ENCODE results near the gene OTUD7B.
"Not testable (repeated sequence)": the region's sequence is repeated elsewhere in the genome, so short reads cannot be mapped to it uniquely, and the experiment has no call there.

The OTUD7B gene

GRCh38 chr1:149962039-149962647, 48.4 kb downstream of the OTUD7B start:
- in situ Hi-C loops (cut with HindIII; ENCODE audit: low sequenced_read_pairs) = no loop called here

DNA sequence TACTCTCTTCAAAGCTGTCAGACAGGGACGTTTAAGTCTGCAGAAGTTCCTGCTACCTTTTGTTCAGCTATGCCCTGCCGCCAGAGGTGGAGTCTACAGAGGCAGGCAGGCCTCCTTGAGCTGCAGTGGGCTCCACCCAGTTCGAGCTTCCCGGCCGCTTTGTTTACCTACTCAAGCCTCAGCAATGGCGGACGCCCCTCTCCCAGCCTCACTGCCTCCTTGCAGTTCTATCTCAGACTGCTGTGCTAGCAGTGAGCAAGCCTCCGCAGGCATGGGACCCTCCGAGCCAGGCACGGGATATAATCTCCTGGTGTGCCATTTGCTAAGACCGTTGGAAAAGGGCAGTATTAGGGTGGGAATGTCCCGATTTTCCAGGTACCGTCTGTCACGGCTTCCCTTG, 53.0 kb downstream of the OTUD7B start:
- in situ Hi-C loops (cut with HindIII; ENCODE audit: low sequenced_read_pairs) = not testable (repeated sequence)

- in situ Hi-C loops (cut with HindIII; ENCODE audit: low sequenced_read_pairs) = no loop called here
Measured at GRCh38 chr1:149949911-149950310, 60.6 kb downstream of the OTUD7B start.

- in situ Hi-C loops (cut with HindIII; ENCODE audit: low sequenced_read_pairs) = no loop called here
Measured at GRCh38 chr1:149945206-149945605, 65.3 kb downstream of the OTUD7B start.

DNA sequence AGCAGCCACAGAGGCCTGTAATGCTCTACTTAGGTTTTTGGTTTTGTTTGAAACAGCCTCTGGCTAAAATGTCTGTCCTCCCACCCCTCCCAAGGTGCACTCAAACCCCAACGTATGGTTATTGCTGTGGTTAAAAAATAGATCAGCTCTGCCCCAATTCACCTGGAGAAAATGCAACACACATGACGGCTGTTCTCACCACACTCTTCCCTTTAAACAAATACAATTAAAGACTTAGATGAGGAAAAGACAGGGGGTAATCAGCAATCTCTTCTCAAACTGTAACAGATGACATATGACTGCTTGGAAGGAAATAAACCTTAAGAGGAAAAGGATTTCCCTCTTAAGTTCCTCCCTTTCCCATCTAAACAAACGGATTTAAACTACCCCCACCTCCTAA, 67.6 kb downstream of the OTUD7B start:
- in situ Hi-C loops (cut with HindIII; ENCODE audit: low sequenced_read_pairs) = no loop called here

- in situ Hi-C loops (cut with HindIII; ENCODE audit: low sequenced_read_pairs) = no loop called here
Measured at GRCh38 chr1:149942207-149942606, 68.3 kb downstream of the OTUD7B start.

DNA sequence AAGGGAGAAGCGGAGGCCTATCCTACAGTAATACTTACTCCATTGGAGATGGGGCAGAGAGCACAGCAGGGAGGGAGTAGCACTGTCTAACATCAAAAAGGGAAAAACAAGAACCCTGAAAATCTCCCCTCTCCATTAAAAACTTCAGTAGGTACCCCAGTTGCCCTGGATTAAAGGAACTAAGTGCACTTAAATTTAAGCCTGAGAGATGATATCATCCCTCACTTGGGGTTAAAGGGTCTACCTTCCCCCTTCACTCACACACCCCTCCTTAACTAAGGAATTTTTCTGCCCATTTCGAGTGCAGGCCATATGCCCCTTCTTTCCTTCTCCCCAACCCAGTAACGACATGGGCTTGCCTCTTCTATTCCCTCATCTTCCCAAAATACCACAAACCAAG, 70.1 kb downstream of the OTUD7B start:
- in situ Hi-C loops (cut with HindIII; ENCODE audit: low sequenced_read_pairs) = no loop called here

- in situ Hi-C loops (cut with HindIII; ENCODE audit: low sequenced_read_pairs) = not testable (repeated sequence)
Measured at GRCh38 chr1:149938668-149939003, 71.9 kb downstream of the OTUD7B start.

DNA sequence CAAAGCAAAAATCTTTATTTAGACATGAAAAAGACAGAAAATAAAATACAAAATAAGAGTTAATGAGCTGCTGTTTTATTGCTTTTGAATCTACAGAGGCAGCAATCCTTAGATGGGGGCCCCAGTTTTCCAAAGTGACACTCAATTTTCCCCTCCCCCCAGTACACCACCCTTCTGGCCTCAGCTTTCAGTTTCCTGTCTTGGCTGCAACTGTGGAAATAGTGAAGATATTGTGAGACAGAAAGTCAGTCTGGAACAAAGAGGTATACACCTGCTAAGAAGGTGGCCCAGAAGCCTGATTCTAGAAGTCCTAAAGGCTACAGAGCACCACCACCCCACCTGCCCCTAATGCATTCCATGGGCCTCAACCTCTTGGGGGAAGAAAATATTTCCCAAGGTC, 72.8 kb downstream of the OTUD7B start:
- in situ Hi-C loops (cut with HindIII; ENCODE audit: low sequenced_read_pairs) = no loop called here

- in situ Hi-C loops (cut with HindIII; ENCODE audit: low sequenced_read_pairs) = no loop called here
Measured at GRCh38 chr1:149936992-149937705, 73.4 kb downstream of the OTUD7B start.

GRCh38 chr1:149936170-149936991, 74.1 kb downstream of the OTUD7B start, which contains the start of gene MTMR11:
MTMR11 (minus strand) TSS chr1:149936879; CDS start chr1:149936647, 232 bp downstream.
- in situ Hi-C loops (cut with HindIII; ENCODE audit: low sequenced_read_pairs) = no loop called here

GRCh38 chr1:149934356-149934755, 76.2 kb downstream of the OTUD7B start:
- in situ Hi-C loops (cut with HindIII; ENCODE audit: low sequenced_read_pairs) = no loop called here

DNA sequence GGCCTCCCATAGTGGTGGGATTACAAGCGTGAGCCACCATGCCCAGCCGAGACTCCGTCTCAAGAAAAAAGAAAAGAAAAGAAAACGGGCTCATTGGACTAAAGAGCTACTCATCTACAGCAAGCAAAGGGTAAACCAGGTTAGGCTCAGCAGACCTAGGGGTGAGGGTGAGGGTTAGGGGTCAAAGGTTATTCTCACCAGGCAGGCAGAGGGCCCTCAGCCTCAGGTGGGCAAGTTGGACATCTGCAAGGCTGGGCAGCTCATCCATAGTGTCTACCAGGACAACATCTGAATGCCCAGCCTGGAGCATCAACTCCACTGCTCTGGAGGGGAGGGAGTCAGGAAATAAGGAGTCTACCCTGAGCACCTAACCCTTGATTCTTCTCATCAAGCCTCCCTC, 77.3 kb downstream of the OTUD7B start:
- in situ Hi-C loops (cut with HindIII; ENCODE audit: low sequenced_read_pairs) = no loop called here

- in situ Hi-C loops (cut with HindIII; ENCODE audit: low sequenced_read_pairs) = no loop called here
Measured at GRCh38 chr1:149932474-149932873, 78.1 kb downstream of the OTUD7B start.

- in situ Hi-C loops (cut with HindIII; ENCODE audit: low sequenced_read_pairs) = no loop called here
Measured at GRCh38 chr1:149931212-149931790, 79.2 kb downstream of the OTUD7B start.

DNA sequence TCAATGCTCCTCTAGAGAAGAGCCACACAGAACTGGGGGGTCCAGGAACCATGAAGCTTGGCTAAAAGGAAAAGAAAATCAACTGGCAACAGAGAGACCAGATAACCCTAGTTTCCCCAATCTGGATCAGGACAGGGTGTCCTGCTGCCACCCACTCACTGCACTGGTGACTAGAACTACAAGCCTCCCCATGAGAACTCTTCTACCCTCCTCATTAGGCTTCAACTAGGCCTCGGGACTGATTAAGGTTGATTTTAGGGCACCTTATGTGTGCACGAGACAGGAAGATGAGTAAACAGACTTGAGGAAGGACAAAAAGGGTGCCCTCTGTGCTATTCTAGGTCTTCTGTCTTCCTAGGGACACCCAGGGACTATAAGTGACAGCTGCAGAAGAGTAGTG, 80.7 kb downstream of the OTUD7B start:
- in situ Hi-C loops (cut with HindIII; ENCODE audit: low sequenced_read_pairs) = no loop called here

DNA sequence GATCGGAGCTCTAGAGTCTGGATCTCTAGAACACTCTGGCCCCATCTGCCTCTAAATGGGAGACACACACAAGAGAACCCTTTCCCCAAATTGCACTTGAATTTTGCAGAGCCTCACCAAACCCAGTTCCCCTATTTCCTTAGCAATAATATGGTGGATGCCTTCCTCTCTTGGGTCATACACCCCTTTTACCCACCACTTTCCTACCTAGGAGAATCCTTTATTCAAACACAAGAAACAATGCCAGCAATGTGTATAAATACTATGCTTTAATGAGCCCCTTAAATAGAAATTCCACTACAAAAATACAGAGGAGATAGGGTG, 82.2 kb downstream of the OTUD7B start:
- in situ Hi-C loops (cut with HindIII; ENCODE audit: low sequenced_read_pairs) = no loop called here

- in situ Hi-C loops (cut with HindIII; ENCODE audit: low sequenced_read_pairs) = no loop called here
Measured at GRCh38 chr1:149927563-149928400, 82.7 kb downstream of the OTUD7B start, which contains the start of gene SF3B4. SF3B4 (minus strand) TSS chr1:149927803; CDS start chr1:149927759, 44 bp downstream.

GRCh38 chr1:149927056-149927562, 83.4 kb downstream of the OTUD7B start:
- in situ Hi-C loops (cut with HindIII; ENCODE audit: low sequenced_read_pairs) = no loop called here

DNA sequence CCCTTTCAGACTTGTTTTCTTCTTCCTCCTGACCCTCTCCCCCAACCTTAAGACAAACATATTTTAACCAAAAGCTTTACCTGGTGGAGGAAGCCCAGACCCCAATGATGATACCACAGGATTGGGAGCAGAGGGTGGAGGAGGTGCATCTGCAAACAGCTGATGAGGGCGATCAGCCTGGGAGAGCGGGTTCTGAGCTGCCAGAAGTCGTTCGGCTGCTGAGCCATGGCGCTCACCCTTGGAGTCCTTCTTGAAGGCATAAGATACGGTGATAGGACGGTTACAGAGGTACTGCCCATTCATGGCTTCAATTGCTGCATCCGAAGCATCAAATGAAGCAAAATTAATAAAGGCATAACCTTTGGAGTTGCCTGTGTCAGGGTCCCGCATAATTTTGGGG, 84.2 kb downstream of the OTUD7B start:
- in situ Hi-C loops (cut with HindIII; ENCODE audit: low sequenced_read_pairs) = no loop called here
